Suppressor macrophage (primary cell): Measurements from ENCODE around the gene OSM.

ENCODE experiments used
- DNase-seq, 4 experiments: peaks; one replicate each; pipeline ENCODE4 v3.0.0-alpha.2; 2020 to 2022

OSM gene

GRCh38 chr22:30263883-30264282 lies 2.8 kb downstream of the OSM start:
- no peak for DNase-seq

- peak; percentile 87 to 94 (median 90) for DNase-seq
Measured at GRCh38 chr22:30262917-30263741, 3.5 kb downstream of the OSM start.

DNA sequence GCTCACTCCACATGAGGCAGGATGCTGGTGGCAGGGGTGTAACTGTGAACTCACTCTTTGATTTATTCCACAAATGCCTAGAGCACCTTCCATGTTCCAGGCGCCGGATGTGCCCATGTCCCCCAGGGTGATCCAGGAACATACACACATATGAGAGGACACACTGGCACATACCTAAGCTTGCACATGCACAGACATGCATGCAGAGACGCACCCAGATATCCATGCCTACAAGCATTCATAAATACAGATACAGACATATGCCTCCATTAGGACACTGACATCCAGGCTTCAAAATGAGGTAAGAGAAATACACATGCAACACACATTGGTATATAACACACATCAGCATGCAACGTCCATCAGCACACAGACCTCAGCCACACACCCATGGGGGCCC lies 4.5 kb downstream of the OSM start:
- DNase-seq: no peak

DNA sequence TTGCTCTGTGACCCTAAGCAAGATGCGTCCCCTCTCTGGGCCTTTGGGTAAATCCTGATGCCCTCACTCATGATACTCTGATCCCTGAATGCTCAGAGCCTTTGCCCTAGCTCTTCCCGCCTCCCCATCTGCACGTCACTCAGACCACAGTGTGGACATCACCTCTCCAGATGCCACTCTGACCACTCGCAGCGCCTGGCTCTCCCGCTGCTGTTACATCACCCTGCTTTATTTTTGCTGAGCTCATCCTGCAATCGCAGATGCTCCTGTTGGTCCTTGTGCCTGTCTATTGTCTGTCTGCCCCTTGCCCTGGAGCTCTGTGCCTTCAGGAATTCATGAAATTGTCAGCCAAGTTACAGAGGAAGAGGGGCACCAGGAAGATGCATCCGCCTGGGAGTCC lies 5.5 kb downstream of the OSM start:
- peak; percentile 67 to 79 (median 72) for DNase-seq

DNA sequence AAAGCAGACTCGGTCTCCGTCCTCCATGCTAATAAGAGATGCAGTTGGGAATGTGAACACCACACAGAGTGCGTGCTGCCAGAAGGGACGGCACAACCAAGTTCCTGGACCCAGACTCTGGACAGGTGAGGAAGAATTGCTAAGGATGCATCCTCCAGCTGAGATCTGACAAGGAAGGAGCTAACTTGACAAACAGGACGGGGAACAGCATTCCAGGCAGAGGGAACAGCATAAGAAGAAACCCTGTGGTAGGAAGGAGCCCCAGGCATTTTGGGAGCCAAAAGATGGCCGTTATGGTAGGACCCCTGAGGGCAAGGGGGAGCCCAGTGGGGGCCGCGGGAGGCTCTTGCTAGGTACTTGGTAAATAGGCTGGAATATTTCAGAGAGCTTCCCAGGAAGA lies 6.0 kb downstream of the OSM start:
- no peak for DNase-seq

GRCh38 chr22:30260276-30260675 lies 6.4 kb downstream of the OSM start:
- DNase-seq: no peak

GRCh38 chr22:30254314-30254713 lies 12.3 kb downstream of the OSM start:
- DNase-seq: no peak

GRCh38 chr22:30253205-30253852 lies 13.3 kb downstream of the OSM start:
- peak in 3 of 4 experiments; percentile 36 to 60 (median 53) for DNase-seq

DNA sequence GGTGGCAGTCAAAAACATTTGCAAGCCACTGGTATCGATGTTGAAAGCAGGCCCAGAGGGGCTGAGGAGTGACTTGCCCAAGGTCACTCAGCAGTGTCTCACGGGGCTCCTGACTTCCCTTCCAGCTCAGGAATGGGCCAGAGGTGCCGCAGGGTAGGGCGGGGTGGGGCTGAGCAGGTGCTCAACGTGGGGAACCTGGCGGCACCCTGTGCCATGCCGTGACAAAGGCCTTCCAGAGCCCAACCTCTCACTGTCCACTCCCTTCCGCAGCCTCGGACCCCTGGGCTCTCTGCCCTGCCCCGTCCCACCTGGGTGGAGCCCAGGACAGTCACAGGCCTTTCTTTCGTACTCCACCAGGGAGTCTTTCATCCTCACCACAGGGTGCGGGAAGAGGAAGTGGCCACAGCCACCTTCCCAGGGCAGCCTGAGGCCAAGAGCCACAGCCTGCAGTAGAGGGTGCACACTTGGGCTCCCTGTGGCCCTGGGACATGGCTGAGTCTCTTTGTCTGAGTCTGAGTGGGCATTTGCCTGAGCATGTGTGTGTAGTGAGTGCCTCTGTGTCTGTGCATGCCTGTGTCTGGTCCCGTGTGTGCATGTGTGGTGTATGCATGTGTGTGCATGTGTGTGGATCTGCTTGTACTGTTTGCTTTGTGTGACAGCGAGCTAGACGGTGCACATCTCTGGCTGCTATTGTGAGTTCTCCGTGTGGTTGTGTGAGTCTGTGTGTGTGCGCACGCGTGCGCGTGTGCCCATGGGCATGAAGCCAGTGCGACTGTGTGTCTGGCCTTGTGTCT lies 14.0 kb downstream of the OSM start:
- DNase-seq: peak; percentile 46 to 68 (median 64)

GRCh38 chr22:30251711-30252110 lies 14.9 kb downstream of the OSM start:
- DNase-seq: no peak

DNA sequence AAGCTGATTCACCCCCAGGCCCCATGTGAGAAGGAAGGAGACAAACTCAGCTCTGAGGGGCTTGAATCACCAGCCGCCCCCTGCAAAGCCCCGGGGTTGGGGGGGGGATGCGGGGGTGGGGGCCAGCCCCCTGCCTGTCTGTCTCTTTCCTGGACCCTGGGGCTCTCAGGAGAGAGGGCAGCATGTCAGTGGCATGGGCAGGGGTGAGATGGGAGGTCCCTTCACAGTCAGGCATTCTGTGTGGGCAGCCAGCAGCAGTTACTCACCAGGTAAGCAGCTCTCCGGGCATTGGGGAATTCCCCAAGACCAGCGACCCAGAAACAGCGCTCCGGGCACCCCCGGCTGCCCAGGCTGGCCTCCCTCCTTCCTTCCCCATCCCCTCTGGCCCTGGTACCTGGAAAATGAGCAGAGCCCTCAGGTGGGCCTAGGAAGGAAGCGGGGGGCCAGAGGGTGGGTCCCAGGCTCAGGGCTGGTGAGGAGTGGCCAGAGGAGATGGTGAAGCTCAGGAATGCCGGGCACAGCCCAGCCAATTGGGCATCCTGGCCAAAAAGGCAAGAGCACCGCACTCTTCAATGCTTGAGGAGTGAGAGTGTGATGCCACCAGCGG lies 15.9 kb downstream of the OSM start:
- peak in 3 of 4 experiments; percentile 39 to 41 (median 39) for DNase-seq

- peak in 1 of 4 experiments; percentile 20 for DNase-seq
Measured at GRCh38 chr22:30250039-30250565, 16.5 kb downstream of the OSM start.

- DNase-seq: no peak
Measured at GRCh38 chr22:30249049-30250038, 17.3 kb downstream of the OSM start.

DNA sequence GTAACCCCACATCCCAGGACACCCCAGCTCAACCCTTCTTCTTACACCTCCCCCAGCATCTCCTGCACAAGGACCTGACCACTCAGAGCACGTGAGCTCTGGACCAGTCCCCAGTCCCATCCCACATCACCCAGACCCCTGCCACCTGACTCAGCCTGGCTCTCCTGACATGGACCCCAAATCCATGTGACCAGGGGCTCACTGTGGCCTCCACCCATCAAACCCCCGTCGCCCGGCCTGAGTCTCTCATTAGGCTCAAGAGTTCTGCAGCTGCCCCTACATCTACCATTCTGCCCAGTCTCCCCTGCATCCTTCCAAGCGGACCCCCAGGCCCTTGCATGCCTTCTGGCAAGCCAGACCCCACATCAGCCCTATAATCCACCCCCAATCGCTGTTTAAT lies 18.2 kb downstream of the OSM start:
- DNase-seq: no peak

- no peak for DNase-seq
Measured at GRCh38 chr22:30247974-30248373, 18.7 kb downstream of the OSM start.

GRCh38 chr22:30247561-30247960 lies 19.1 kb downstream of the OSM start:
- peak in 1 of 4 experiments; percentile 35 for DNase-seq

- DNase-seq: no peak
Measured at GRCh38 chr22:30246814-30247376, 19.8 kb downstream of the OSM start.

DNA sequence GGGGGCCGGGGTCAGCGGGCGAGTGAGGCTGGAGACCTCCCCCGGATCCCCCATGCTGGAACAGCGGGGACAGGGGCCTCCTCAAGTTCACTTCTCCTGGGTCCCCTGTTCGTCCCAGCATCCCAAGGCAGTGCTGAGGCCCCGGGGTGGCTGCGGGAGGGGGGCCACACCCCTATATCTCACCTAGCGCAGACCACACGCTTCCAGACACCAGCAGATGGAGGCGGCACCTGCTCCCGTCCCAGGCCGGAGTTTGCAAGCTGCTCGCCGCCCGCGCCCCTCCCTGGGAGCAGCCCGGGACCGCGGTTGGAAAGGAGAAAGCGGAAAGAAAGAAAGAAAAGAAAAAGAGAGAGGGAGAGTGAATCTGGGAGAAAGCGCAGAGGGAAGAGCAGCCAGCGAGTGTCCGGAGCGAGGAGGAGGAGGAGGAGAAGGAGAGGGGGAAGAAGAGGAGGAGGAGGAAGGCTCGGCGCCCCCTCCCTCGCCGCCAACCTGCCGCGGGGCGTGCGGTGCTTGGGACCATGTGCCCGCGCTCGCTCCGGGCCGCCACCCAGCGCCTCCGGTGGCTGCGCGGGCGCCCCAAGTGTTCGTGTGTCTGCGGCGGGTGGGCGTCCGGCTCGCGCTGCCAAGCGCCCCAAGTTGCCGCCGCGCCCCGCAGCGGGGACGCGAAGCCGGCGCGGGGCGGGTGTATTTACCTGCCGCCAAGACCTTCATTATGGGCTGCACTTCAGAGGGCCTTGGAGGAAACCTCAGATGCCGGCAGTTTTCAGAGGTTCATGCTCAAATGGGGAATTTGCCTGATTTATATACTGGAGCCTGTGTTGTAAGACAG lies 20.5 kb downstream of the OSM start, which contains the start of gene LIF:
Gene LIF (minus strand): TSS at position 775 of the 829 bp plus-strand sequence. CDS start 64 bp downstream, at position 711.
- peak in 3 of 4 experiments; percentile 57 to 71 (median 57) for DNase-seq

DNA sequence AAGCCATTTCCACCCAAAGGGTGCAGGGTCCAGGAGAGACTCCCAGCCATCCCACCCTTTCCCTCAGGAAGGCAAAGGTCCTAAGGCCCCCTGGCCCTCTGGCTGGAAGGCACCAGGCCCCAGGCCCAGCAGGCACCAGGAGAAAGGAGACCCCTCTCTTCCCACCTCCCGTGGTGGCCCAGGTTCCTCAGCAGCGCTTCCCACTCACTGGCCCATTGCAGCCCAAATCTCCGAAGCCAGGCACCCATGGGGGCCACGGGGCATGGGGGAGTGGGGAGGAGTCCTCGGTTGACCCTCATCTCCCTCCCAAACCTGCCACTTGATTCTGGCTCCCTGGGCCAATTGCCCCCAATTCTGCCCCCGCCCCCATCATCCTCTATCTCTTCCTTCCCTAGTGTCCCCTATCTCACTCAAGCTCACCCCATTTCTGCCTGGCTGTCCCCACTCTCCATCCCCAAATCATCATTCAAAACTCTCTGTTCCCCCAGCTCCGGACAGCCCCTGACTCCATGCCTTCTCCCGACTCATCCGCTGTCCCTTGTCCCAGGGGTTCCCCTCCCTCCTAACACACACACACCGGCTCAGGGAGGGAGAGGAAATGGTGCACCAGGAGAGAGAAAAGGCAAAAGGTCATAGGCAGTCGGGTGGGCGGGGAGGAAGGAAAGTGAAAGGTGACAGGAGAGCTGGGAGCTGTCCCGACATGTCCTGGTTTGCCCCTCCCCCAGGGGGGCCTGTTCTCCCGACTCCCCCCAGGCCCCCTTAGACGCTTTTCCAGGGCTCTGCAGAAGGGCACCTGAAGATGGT lies 21.3 kb downstream of the OSM start:
- DNase-seq: no peak
